ENCODE results near the gene MEST.
"Not testable (repeated sequence)": the region's sequence is repeated elsewhere in the genome, so short reads cannot be mapped to it uniquely, and the experiment has no call there.

Gene MEST

DNA sequence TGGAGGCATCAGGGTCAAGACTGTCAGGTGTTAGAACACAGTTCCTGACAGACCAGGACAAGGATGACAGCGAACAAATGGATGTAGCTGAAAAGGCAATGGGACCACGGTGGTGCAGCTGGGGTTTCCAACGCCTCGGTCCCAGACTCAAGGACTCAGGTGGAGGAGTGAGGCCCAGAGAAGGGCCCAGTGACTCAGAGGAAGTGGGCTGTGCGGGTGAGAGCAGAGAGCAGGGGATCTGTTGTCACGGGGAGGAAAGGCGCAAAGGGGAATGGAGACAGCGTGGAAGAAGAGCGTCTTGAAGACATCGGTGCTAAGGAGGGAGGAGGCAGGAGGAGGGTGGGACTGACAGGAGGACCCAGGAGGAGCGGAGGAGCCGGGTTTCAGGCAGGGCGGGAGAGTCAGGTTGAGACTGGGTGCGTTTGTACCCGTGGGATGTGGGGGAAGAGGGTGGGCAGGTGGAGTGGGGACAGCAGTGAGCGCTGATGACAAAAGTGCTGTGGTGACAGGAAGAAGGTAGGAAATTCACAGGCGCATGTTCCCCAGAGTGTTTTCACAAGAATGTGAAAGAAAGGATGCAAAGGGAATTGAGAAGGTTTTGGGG is 36.0 kb downstream of the MEST start:
- not testable (repeated sequence) for DNase-seq

DNA sequence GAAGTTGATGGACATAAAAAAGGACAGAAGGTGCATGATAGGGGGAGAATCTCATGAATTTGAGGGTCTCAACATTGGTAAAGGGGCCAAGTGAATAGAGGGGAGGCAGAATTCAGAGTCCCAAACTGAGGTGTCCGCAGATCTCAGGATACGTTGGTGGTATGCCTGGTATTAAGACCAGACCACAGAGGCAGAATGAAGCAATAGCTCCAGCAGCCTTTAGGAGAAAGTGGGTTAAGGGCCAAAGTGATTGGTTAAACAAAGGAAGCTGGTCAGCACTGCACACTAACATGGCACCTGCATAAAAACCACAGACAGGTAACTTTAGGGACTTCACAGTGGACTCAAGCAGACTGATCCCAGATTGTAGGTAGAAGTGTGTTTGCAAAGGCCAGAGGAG is 37.5 kb downstream of the MEST start:
- DNase-seq = no peak

DNA sequence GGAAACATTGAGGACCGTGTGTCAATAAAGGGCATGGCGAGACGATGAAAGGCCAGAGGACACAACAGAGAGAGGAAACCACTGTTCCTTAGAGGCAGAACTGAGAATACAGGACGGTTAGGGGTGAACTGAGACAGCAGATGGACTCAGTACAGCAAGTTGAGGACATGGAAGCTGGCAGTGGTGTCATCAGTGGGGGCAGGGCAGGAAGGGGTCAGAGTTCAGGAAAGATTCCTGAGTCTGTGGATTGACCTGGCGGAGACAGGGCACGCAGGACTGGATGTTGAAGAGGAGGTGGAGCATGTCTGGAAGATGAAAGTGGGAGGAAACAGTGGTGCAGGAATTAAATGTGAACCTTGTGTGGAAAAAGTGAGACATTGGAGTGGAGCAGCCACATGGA is 46.0 kb downstream of the MEST start:
- not testable (repeated sequence) for DNase-seq

DNA sequence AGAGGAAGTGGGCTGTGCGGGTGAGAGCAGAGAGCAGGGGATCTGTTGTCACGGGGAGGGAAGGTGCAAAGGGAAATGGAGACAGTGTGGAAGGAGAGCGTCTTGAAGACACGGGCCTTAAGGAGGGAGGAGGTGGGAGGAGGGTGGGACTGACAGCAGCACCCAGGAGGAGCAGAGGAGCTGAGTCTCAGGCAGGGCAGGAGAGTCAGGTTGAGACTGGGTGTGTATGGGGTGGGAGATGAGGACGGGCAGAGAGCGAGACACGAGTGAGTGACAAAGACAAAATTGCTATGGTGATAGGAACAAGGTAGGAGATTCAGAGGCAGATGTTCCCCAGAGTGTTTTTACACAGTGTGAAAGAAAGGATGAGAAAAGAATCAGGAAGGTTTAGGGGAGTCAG is 49.4 kb downstream of the MEST start:
- DNase-seq = not testable (repeated sequence)

DNA sequence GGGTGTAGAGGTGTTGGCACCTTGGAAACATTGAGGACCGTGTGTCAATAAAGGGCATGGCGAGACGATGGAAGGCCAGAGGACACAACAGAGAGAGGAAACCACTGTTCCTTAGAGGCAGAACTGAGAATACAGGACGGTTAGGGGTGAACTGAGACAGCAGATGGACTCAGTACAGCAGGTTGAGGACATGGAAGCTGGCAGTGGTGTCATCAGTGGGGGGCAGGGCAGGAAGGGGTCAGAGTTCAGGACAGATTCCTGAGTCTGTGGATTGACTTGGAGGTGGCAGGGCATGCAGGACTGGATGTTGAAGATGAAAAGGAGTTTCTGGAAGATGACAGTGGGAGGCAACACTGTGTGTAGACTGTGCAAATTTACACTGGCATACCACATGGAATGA is 50.4 kb downstream of the MEST start:
- DNase-seq = not testable (repeated sequence)

DNA sequence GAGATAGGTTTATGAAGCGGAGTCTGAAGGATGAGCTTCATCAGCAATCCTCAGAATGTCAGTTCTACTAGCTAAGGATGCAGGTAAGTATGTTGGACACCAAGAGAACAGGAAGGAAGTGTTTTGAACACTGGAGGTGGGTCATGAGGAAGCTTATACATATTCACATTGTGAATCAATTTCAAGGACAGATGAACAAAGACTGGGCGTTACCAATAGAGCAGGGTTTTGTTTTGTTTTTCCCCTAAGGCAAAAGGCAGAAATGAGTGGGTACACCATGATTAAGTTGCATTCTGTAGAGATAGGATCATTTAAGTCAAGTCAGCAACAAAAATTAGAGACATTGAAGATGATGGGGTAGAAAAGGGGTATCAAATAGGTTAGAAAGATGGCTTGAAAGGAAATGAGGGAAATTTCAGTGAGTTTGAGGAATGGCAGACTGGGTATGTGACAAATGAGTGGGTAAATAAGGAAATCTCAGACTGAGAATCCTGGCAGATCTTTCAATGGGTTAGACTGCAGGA is 51.7 kb downstream of the MEST start:
- no peak for DNase-seq

DNA sequence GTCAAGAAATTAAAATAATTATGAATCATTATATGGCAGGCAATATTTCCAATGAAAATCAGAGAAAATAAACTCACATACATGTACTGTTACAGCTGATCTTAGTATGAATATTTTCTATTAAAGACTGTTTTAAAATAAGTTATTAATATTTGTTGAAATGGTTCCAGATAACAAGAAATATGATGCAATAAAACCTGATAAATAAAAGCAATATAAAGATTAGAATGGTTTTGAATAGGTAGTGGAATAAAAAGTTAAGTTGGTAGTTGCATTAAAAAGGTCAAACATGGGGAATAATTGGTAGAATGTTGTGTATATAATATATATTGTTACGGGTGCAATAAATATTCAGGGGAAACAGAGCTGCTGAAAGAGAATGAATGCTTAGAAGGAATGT is 52.5 kb downstream of the MEST start:
- DNase-seq = no peak

DNA sequence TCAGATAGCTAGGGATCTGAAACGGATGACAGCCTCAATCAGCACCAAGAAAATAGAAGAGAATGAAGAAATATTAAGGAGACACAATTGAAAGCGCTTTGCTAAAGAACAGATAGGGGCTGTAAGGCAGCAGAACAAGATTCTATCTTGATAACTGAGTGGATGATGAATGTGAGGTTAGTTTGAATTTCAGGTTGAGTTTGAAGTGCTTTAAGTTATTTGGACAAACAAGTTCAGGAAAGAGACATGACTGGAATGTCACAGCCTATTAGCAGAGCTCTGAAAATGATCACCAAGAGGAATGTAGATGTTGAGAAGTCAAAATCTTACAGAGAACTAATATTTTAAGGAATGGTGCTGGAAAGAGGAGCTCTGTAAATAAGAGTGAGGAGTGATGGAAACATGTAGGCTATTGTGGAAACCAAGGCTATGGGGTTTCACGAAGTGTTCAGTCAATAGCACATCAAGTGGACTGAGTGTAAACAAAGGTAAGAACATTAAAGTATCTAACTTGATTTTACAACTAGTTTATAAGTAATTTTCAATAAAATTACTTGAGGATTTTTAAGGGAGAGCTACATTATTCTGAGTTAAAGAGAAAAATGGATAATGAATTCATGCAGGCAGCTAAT is 61.6 kb downstream of the MEST start:
- no peak for DNase-seq

DNA sequence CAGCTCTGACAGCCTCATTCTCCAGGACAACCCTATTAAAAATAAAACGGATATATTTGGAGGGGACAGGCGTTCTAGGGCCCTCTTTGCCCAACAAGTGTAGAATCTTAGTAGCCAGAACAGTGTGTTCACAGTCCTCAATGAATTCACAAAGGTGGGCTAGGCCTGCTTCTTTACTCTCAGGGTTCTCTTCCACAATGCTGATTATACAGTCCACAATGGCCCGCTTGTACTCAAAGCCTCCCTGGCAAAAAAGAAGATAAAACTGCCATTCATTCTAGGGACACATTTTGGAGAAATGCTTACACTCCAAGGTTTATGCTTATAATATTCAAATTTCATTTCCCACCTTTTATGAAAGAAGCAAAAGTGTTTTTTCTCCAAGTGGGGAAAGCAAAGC is 62.6 kb downstream of the MEST start:
- no peak for DNase-seq

Data from CD4-positive, alpha-beta T cell treated with Interleukin-4 for 4 hours (primary cell).